ENCODE results near the gene ZNF417. TPM values are rescaled to one million over a fixed set of nuclear protein-coding genes. Genes with fewer than 3 reads are reported as not detected.
"Not testable (repeated sequence)": the region's sequence is repeated elsewhere in the genome, so short reads cannot be mapped to it uniquely, and the experiment has no call there.

ZNF417 gene
- total RNA-seq, 1 experiment from 2014 or later = 13.2 TPM

DNA sequence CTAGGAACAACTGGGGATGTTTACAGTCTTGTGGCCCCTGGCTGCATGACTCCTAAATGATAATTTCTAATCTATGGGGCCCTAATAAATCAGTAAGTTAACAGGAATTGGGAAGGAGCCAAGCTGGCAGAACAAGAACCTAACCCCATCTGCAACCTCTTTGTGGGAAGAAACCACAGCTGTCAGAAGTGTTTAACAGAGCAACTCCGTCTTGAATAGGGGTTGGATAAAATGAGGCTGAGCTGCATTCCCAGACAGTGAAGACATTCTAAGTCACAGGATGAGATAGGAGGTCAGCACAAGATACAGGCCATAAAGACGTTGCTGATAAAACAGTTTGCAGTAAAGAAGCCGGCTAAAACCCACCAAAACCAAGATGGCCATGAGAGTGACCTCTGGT, 25.7 kb downstream of the ZNF417 start:
- DNase-seq (ENCODE audit: low read depth) = not testable (repeated sequence)

DNA sequence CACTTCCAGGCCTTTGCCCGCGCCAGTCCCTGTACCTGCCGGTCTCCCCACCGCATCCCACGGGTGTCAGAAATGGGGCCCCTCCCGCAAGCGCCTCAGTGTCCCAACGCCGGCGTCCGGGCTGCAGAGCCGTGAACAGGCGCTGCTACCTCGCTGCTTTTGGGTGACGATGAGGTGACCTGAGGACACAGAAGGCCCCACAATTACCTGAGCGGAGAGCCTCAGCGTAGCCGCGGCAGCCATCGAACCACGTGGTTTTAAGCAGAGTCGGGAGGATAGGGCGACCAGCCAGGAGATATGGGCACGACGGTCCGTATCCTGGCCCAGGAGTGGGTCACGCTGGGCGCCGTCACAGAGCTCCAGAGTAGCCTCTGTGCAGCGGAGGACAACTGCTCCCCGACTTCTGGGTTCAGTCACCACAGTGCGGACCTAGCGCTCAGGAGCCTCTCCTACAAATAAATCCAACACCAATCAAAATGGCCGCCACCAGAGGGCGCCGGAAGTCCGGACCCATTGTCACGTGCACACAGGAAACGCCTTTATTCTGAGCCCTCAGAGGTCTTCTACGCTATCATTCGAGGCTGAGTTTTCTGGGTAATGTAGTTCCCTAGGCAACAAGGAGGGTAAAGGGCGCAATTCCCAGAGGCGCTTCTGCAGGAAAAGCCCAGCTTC, 27.7 kb downstream of the ZNF417 start, which contains the start of gene ZNF814:
TSS of gene ZNF814 (minus strand) at position 478 of the 672 bp plus-strand sequence. CDS start at position 243, 235 bp downstream.
- in situ Hi-C loops (cut with HindIII; ENCODE audit: low pct_unique_long_range_greater_than_20kb, low sequenced_read_pairs) = no loop called here
- no peak for DNase-seq (ENCODE audit: low read depth)

More for the DNA sequence above, 25.7 kb downstream of the ZNF417 start:
- in situ Hi-C loops (cut with HindIII; ENCODE audit: low pct_unique_long_range_greater_than_20kb, low sequenced_read_pairs) = not testable (repeated sequence)

DNA sequence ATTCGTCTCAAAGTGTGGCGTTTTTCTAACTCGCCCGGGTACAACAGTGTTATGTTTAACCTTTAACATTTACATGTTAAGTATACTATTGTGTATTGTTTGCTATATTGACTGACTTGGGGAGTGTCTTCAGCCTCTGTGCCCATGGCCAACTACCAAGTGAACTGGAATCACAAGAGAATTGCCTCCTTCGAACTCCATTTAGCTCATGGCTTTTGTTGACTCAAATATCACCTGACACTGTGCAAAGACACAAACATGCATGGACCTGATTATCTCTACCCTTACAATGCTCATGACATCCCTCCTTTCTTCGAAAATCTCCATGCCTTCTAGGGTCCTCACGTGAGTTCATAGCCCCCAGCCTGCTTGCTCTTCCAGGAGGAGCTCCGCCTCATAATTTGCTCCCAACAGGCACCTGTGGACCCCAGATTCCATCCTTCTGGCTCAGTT, 28.3 kb downstream of the ZNF417 start:
- in situ Hi-C loops (cut with HindIII; ENCODE audit: low pct_unique_long_range_greater_than_20kb, low sequenced_read_pairs) = no loop called here
- DNase-seq (ENCODE audit: low read depth) = no peak

DNA sequence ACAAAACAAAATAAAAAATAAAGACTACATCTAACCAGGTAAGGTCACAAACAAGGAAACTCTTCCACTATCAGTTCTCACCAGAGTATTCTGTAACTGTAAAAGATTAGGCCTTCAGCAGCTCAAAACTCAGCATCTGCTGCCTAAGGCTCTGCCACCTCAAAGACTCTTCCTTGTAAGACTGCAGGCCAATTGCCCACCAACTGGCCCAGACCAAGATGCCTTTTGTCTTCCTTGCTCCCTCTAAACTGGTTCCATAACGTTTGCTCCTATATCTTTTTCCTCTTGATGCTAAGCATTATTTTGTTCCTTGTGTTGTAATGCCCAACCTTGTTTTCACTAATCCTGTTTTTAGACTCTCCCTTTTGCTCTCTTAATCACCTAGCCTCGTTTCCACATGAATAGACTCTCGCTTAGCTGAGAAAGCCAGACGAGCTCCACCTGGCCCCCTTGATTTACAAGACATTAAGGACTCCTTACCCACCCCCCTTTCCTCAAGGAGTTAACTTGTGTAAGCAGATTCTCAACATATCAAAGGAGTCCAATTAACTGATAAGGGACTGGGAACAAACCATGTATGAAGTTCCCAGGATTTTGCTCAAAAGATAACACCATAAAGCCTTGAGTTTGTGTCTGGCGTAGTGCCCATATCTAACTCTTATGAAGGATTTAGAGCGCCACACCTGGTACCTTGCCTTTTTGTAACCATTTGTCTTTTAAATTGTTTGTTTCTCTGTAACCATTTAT, 29.0 kb downstream of the ZNF417 start:
- DNase-seq (ENCODE audit: low read depth) = no peak
- in situ Hi-C loops (cut with HindIII; ENCODE audit: low pct_unique_long_range_greater_than_20kb, low sequenced_read_pairs) = no loop called here

DNA sequence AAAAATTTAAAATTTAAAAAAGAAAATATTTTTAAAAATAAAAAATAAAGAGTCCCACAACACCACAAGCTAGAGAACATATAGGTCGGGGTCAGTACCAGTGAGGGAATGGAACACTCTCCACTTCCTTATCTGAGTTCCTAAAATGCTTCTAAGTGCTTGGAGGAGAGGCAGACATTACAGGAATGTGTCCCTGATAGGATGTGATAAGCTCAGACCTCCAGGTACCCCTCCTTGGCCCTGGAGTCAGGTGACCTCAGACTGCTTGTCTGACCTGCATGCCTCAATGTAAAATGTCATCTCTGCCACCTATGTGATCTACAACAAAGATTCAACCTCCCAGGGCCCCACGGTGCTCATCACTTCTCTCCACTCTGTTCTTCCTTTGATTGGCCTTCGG, 30.3 kb downstream of the ZNF417 start:
- in situ Hi-C loops (cut with HindIII; ENCODE audit: low pct_unique_long_range_greater_than_20kb, low sequenced_read_pairs) = no loop called here
- no peak for DNase-seq (ENCODE audit: low read depth)

DNA sequence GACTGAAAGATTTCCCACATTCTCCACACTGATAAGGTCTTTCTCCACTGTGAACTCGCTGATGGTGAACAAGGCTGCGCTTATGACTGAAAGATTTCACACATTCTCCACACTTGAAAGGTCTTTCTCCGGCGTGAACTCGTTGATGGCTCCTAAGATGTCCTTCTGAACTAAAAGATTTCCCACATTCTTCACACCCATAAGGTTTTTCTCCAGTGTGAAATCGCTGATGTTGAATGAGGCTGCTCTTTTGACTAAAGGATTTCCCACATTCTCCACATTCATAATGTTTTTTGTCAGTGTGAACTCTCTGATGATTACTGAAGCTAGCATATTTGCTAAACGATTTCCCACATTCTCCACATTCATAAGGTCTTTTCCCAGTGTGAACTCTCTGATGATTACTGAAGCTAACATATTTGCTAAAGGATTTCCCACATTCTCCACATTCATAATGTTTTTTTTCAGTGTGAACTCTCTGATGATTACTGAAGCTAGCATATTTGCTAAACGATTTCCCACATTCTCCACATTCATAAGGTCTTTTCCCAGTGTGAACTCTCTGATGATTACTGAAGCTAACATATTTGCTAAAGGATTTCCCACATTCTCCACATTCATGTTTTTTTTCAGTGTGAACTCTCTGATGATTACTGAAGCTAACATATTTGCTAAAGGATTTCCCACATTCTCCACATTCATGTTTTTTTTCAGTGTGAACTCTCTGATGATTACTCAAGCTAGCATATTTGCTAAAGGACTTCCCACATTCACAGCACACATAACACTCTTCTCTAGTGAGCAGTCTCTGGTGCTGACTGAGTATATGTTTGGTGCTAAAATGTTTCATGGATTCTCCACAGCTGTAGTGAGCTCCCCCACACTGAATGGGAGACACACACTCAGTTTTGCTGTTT, 42.3 kb downstream of the ZNF417 start:
- in situ Hi-C loops (cut with HindIII; ENCODE audit: low pct_unique_long_range_greater_than_20kb, low sequenced_read_pairs); DNase-seq (ENCODE audit: low read depth): not testable (repeated sequence)

DNA sequence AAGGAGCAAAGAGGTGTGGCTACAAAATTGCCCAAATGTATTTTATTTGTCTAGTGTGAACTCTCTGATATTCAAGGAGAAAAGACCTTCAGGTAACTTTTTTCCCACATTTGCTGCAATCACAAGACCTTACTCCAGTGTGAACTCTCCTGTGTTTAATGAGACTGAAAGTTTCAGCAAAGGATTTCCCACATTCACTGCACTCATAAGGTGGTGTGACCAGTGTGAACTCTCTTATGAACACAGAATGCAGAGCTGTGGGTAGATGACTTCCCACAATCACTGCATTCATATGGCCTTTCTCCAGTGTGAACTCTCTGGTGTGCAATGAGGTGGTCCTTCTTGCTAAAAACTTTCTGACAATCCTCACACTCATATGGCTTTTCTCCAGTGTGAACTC, 43.9 kb downstream of the ZNF417 start:
- in situ Hi-C loops (cut with HindIII; ENCODE audit: low pct_unique_long_range_greater_than_20kb, low sequenced_read_pairs) = no loop called here

DNA sequence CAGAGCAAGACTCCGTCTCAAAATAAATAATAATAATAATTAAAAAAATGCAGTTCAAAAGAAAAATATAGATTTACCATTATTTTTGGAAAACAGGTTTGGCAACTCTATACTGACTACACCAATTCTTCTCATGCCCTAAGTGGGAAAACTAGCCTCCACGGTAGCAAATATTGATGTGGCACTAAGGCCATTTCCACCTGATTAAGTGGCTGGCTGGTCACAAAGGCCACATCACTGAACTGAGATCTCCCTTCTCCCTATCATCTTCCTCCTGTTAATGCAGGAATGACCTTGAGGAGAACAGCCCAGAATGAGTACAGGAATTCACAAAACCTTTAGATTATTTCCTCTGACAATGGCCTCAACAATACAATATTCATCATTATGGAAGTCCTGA, 46.2 kb downstream of the ZNF417 start:
- no peak for DNase-seq (ENCODE audit: low read depth)
- in situ Hi-C loops (cut with HindIII; ENCODE audit: low pct_unique_long_range_greater_than_20kb, low sequenced_read_pairs) = no loop called here

More for the DNA sequence above, 43.9 kb downstream of the ZNF417 start:
- no peak for DNase-seq (ENCODE audit: low read depth)

DNA sequence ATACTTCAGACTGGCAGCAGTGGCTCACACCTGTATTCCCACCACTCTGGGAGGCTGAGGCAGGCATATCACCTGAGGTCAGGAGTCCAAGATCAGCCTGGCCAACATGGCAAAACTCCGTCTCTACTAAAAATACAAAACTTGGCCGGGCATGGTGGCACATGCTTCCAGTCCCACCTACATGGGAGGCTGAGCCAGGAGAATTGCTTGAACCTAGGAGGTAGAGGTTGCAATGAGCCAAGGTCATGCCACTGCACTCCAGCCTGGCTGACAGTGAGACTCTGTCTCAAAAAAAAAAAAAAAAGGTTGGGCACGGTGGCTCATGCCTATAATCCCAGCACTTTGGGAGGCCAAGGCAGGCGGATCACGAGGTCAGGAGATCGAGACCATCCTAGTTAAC, 46.7 kb downstream of the ZNF417 start:
- not testable (repeated sequence) for DNase-seq (ENCODE audit: low read depth)

DNA sequence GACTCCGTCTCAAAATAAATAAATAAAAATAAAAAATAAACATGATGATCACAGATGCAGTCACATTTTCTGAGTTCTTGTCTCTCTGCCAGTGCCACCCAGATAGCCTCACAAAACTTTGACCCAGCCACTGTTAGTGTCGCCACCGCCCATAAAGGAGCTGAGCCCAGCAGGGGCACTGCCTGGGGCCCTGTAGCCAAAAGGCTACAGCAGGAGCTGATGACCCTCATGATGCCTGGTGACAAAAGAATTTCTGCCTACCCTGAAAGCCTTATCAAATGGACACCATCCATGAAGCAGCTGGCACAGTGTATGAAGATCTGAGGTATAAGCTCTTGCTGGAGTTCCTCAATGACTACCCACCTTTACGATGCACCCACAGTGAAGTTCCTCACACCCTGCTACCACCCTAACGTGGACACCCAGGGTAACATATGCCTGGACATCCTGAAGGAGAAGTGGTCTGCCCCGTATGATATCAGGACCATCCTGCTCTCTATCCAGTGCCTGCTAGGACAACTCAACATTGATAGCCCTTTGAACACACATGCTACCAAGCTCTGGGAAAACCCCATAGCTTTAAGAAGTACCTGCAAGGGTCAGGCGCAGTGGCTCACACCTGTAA, 48.4 kb downstream of the ZNF417 start:
- in situ Hi-C loops (cut with HindIII; ENCODE audit: low pct_unique_long_range_greater_than_20kb, low sequenced_read_pairs) = no loop called here
- DNase-seq (ENCODE audit: low read depth) = no peak

More for the DNA sequence above, 46.7 kb downstream of the ZNF417 start:
- in situ Hi-C loops (cut with HindIII; ENCODE audit: low pct_unique_long_range_greater_than_20kb, low sequenced_read_pairs) = not testable (repeated sequence)

Other genes with a start within 250 kb of the ZNF417 start
- gene ZSCAN4, start 247.7 kb downstream of the ZNF417 start, total RNA-seq (2014; rRNA removed; shearing (Covaris generic); ENCODE audit: low replicate concordance) = not detected in 2 replicates
- gene ZNF551, start 234.6 kb downstream of the ZNF417 start, total RNA-seq (2014; rRNA removed; shearing (Covaris generic); ENCODE audit: low replicate concordance) = 7.8 and 23.9 TPM in 2 replicates
- gene ZNF154, start 207.4 kb downstream of the ZNF417 start, total RNA-seq (2014; rRNA removed; shearing (Covaris generic); ENCODE audit: low replicate concordance) = not detected in 2 replicates
- not detected in 2 replicates for gene ZNF671, start 189.0 kb downstream of the ZNF417 start, total RNA-seq (2014; rRNA removed; shearing (Covaris generic); ENCODE audit: low replicate concordance)
- gene ZNF776, start 169.8 kb downstream of the ZNF417 start, total RNA-seq (2014; rRNA removed; shearing (Covaris generic); ENCODE audit: low replicate concordance) = 4.0 and 19.4 TPM in 2 replicates
- gene ZNF586, start 146.9 kb downstream of the ZNF417 start, total RNA-seq (2014; rRNA removed; shearing (Covaris generic); ENCODE audit: low replicate concordance) = 12.9 and 18.7 TPM in 2 replicates
- 2.5 and 8.1 TPM in 2 replicates for gene ZNF552, start 101.7 kb downstream of the ZNF417 start, total RNA-seq (2014; rRNA removed; shearing (Covaris generic); ENCODE audit: low replicate concordance)
- 9.8 and 11.2 TPM in 2 replicates for gene ZNF587B, start 86.3 kb downstream of the ZNF417 start, total RNA-seq (2014; rRNA removed; shearing (Covaris generic); ENCODE audit: low replicate concordance)
- 29.5 and 30.6 TPM in 2 replicates for gene ZNF587, start 66.7 kb downstream of the ZNF417 start, total RNA-seq (2014; rRNA removed; shearing (Covaris generic); ENCODE audit: low replicate concordance)
- gene ZNF814, start 27.6 kb downstream of the ZNF417 start, total RNA-seq (2014; rRNA removed; shearing (Covaris generic); ENCODE audit: low replicate concordance) = 0.38 and 3.6 TPM in 2 replicates
- gene ZNF418, start 18.8 kb upstream of the ZNF417 start, total RNA-seq (2014; rRNA removed; shearing (Covaris generic); ENCODE audit: low replicate concordance) = not detected in 2 replicates
- 3.2 and 9.1 TPM in 2 replicates for gene ZNF256, start 31.1 kb upstream of the ZNF417 start, total RNA-seq (2014; rRNA removed; shearing (Covaris generic); ENCODE audit: low replicate concordance)
- not detected in 2 replicates for gene C19orf18, start 57.9 kb upstream of the ZNF417 start, total RNA-seq (2014; rRNA removed; shearing (Covaris generic); ENCODE audit: low replicate concordance)
- gene ZNF606, start 86.2 kb upstream of the ZNF417 start, total RNA-seq (2014; rRNA removed; shearing (Covaris generic); ENCODE audit: low replicate concordance) = 13.0 and 19.5 TPM in 2 replicates
- gene ZSCAN1, start 117.4 kb upstream of the ZNF417 start, total RNA-seq (2014; rRNA removed; shearing (Covaris generic); ENCODE audit: low replicate concordance) = 5.0 TPM in 1 of 2 replicates, not detected in the other
- 2.5 and 7.5 TPM in 2 replicates for gene ZNF135, start 142.7 kb upstream of the ZNF417 start, total RNA-seq (2014; rRNA removed; shearing (Covaris generic); ENCODE audit: low replicate concordance)
- gene ZSCAN18, start 181.6 kb upstream of the ZNF417 start, total RNA-seq (2014; rRNA removed; shearing (Covaris generic); ENCODE audit: low replicate concordance) = 54.7 and 77.9 TPM in 2 replicates
- 18.7 and 23.9 TPM in 2 replicates for gene ZNF329, start 234.2 kb upstream of the ZNF417 start, total RNA-seq (2014; rRNA removed; shearing (Covaris generic); ENCODE audit: low replicate concordance)

Measured in Caki2 (cell line).